GM12872 (cell line): ENCODE results near the gene IL1RL1.

Experiments used
- CTCF ChIP-seq: IDR thresholded peaks from 3 replicates; pipeline ENCODE4 v1.5.1; 2011; ENCODE audit warnings: low read depth, mild to moderate bottlenecking, low read length, moderate library complexity; ENCODE audit not compliant: insufficient read depth

Gene IL1RL1

DNA sequence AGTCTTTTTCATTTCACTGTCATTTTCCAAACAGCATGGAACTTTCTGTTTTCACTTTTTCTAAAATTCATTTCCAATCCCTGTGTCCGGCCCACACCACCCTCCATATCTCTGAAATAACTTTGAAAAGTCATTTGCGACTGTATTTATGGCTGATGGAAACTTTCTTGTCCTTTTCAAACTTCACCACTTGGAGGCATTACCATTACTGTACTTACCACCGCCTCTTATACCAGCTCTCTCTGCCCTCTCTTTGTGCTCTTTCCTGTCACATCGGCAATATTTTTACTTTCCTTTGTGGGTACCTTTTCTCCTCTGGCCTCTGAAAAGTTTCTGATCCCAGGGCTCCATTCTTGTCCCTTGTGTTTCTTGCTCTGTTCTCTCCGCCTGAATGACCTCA, 39.5 kb upstream of the IL1RL1 start:
- no peak for TF ChIP-seq CTCF

DNA sequence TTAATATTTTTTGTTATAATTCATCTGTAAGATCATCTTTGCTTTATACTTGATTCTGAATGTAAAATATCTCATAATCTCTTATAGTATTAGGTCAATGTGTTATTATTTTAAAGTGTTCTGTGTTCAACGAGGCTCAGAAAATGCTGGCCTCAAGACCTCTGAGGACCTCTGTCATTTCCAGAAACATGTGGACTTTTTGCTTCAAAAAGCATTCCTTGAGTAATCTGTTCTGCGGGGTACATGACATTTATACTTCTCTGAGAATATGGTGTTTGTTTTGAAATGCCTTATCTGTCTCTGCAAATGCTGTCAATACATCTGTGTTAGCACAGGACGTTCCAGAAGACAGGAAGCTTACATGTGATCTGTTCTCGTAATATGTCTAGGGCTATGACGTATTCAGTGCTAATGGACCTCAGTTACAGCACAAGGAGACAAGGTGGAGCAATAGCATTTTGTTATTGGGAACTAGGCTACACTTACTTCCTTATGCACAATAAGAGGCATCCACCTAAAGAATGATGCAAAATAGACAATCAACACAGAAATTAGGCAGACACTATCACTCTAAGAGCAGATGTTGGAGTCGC, 37.6 kb upstream of the IL1RL1 start:
- no peak for TF ChIP-seq CTCF

- TF ChIP-seq CTCF = no peak
Observed at GRCh38 chr2:102276549-102277201, 34.7 kb upstream of the IL1RL1 start.

GRCh38 chr2:102277202-102277700, 34.1 kb upstream of the IL1RL1 start:
- no peak for TF ChIP-seq CTCF

- no peak for TF ChIP-seq CTCF
Observed at GRCh38 chr2:102278720-102279390, 32.5 kb upstream of the IL1RL1 start.

DNA sequence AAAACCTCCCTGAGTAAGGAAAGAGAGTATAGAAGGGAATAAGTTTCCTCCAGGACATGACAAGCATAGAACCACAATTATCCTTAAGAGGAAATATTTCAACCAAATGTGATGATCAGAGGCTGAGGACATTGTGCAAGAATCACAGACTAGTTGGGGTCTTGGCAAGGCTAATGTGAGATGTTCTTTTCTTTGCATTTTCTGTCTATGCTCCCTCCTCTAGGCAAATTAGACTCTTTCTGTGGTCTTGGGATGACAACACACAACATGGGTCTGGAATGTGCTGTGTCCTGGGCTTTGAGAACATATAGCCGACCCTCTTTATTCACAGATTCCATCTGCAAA, 32.0 kb upstream of the IL1RL1 start:
- TF ChIP-seq CTCF = no peak

DNA sequence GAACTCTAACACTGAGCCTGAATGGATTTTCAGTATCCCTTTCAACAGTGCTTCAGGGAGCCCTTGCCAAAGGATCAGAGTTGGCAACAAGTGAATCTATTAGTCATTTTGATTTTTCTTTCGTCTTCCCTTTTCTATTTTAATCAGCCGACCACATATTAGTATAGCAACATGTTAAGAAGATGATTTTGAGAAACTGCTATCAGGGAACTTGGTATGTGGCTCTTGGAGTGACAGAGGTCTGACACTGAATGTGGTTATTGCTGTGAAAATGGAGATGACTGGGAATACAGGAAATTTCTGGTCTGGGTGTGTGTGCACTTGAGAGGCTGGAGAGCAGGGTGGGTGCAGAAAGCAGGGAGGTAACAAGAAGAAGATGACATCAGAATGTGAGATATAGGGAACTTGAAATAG, 28.7 kb upstream of the IL1RL1 start:
- TF ChIP-seq CTCF = no peak
